HG03575 (cell line): ENCODE results near the gene MCTP2.

ENCODE experiments used
- ATAC-seq: cut with Tn5 transposase; IDR thresholded peaks from one replicate; pipeline ENCODE4 v1.9.1; 2021; ENCODE audit not compliant: unreplicated experiment, insufficient number of reproducible peaks, low FRiP score; ENCODE audit errors: extremely low read depth

The MCTP2 gene

GRCh38 chr15:94290730-94291129, 59.4 kb downstream of the MCTP2 start:
- ATAC-seq: no peak

GRCh38 chr15:94293411-94294402, 62.3 kb downstream of the MCTP2 start:
- ATAC-seq: no peak

- ATAC-seq: no peak
These were observed 63.2 kb downstream of the MCTP2 start for GRCh38 chr15:94294556-94294955.

- ATAC-seq: no peak
These were observed 63.9 kb downstream of the MCTP2 start for GRCh38 chr15:94295275-94295674.

GRCh38 chr15:94296717-94297116, 65.4 kb downstream of the MCTP2 start:
- no peak for ATAC-seq

- ATAC-seq: no peak
These were observed 66.2 kb downstream of the MCTP2 start for GRCh38 chr15:94297558-94297957.

- ATAC-seq: no peak
These were observed 67.0 kb downstream of the MCTP2 start for GRCh38 chr15:94298364-94298763.

GRCh38 chr15:94300612-94301011, 69.3 kb downstream of the MCTP2 start:
- ATAC-seq: no peak

GRCh38 chr15:94305133-94305532, 73.8 kb downstream of the MCTP2 start:
- ATAC-seq: no peak

GRCh38 chr15:94306700-94307650, 75.6 kb downstream of the MCTP2 start:
- peak; percentile 81 for ATAC-seq

- ATAC-seq: no peak
These were observed 81.6 kb downstream of the MCTP2 start for GRCh38 chr15:94312946-94313345.

GRCh38 chr15:94314639-94315038, 83.3 kb downstream of the MCTP2 start:
- no peak for ATAC-seq

- ATAC-seq: no peak
These were observed 85.8 kb downstream of the MCTP2 start for GRCh38 chr15:94317211-94317610.

- no peak for ATAC-seq
These were observed 90.8 kb downstream of the MCTP2 start for GRCh38 chr15:94322141-94322540.

- ATAC-seq: no peak
These were observed 91.7 kb downstream of the MCTP2 start for GRCh38 chr15:94323076-94323475.

GRCh38 chr15:94324117-94324826, 92.9 kb downstream of the MCTP2 start:
- ATAC-seq: no peak

- no peak for ATAC-seq
These were observed 93.7 kb downstream of the MCTP2 start for GRCh38 chr15:94324835-94325767.

GRCh38 chr15:94327356-94327936, 96.1 kb downstream of the MCTP2 start:
- no peak for ATAC-seq
